SU-DHL-6 (cell line): Measurements from ENCODE around the gene SATL1.

ENCODE experiments used
- CTCF ChIP-seq: fragments of 200-600 bp; sonication (generic); IDR thresholded peaks from one replicate; pipeline ENCODE4 v1.5.1; 2017; ENCODE audit warnings: antibody characterized with exemption, mild to moderate bottlenecking, low read length, moderate library complexity; ENCODE audit not compliant: insufficient read depth, poor library complexity, severe bottlenecking
- EZH2phosphoT487 ChIP-seq: fragments of 200-600 bp; sonication (generic), shearing (Covaris generic); conservative IDR thresholded peaks from 2 replicates; pipeline ENCODE4 v1.6.1; 2018; ENCODE audit warnings: mild to moderate bottlenecking, antibody characterized with exemption, low read length, moderate library complexity, mixed read lengths

DNA sequence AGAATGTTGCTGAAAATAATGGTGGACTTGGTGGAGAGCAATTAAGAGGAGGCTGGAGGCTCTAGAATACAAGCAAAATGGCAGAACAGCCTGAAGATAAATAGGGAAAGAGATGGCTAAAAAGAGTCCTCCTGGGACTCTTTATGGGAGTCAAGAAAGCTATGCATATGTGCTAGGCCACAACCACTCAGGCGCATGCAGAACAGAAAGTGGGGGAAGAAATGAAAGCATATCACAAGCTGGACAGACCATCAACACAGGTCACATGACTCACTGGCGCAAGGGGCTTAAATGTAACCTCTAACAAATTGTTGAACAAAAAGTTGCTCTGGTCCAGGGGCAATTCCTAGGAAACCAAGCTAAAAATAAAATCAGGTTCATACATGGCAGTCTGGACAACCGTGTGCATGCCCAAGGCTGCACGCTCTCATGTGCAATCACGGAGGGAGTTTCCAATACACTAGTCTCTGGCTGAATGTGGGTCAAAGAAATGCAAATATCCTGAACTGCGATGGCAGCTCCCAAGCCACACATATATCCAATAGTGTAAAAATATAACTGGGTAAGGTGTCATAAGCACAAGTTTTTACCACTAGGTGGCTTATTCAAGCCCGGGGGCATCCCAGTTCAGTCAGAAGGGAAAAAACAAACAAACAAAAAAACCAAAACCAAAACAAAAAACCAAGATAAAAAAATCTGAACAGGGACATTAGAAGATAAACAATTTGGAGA lies 45.6 kb upstream of the SATL1 start:
- TF ChIP-seq CTCF (no peak), EZH2phosphoT487 (no peak)
